MM.1S (cell line): ENCODE measurements around the gene IL4.

Experiments
- DNase-seq: peaks from one replicate; pipeline ENCODE4 v3.0.0-alpha.2; 2015
- H2AFZ ChIP-seq: fragments of 300-600 bp; sonication (generic); 2 replicates; pipeline ENCODE4 v1.6.0; 2016; ENCODE audit warnings: antibody characterized with exemption, low read length
- H3F3A ChIP-seq: fragments of 300-600 bp; sonication (generic); 2 replicates; pipeline ENCODE4 v1.6.1; 2016; ENCODE audit warnings: mild to moderate bottlenecking, antibody characterized with exemption, low read length, moderate library complexity, mixed read lengths; ENCODE audit not compliant: insufficient read depth
- H3K27ac ChIP-seq: fragments of 300-600 bp; sonication (generic); 2 replicates; pipeline ENCODE4 v1.5.1; 2016; ENCODE audit warnings: mild to moderate bottlenecking, low read length
- H3K27me3 ChIP-seq: fragments of 300-600 bp; sonication (generic); replicated peaks from 2 replicates; pipeline ENCODE4 v1.6.0; 2016; ENCODE audit warnings: low read length; ENCODE audit not compliant: insufficient read depth
- H3K36me3 ChIP-seq: fragments of 300-600 bp; sonication (generic); replicated peaks from 2 replicates; pipeline ENCODE4 v1.6.1; 2016; ENCODE audit warnings: mild to moderate bottlenecking, low read length, mixed read lengths; ENCODE audit not compliant: insufficient read depth
- H3K4me1 ChIP-seq: fragments of 300-600 bp; sonication (generic); 2 replicates; pipeline ENCODE4 v1.6.1; 2016; ENCODE audit warnings: low read length, mixed read lengths
- H3K4me2 ChIP-seq: fragments of 300-600 bp; sonication (generic); 2 replicates; pipeline ENCODE4 v1.6.0; 2016; ENCODE audit warnings: low read depth, low read length
- H3K4me3 ChIP-seq: fragments of 300-600 bp; sonication (generic); 2 replicates; pipeline ENCODE4 v1.5.1; 2016; ENCODE audit warnings: low read length, mixed read lengths
- H3K79me2 ChIP-seq: fragments of 300-600 bp; sonication (generic); 2 replicates; pipeline ENCODE4 v1.6.1; 2016; ENCODE audit warnings: mixed run types, low read length, mixed read lengths
- H3K9ac ChIP-seq: fragments of 300-600 bp; sonication (generic); 2 replicates; pipeline ENCODE4 v1.6.1; 2016; ENCODE audit warnings: low read length, mixed read lengths
- H3K9me2 ChIP-seq: fragments of 300-600 bp; sonication (generic); replicated peaks from 2 replicates; pipeline ENCODE4 v1.6.1; 2016; ENCODE audit warnings: mild to moderate bottlenecking, low read length, mixed read lengths; ENCODE audit not compliant: insufficient read depth
- H3K9me3 ChIP-seq: fragments of 300-600 bp; sonication (generic); replicated peaks from 2 replicates; pipeline ENCODE4 v1.6.1; 2016; ENCODE audit warnings: mild to moderate bottlenecking, low read length, mixed read lengths; ENCODE audit not compliant: insufficient read depth
- H4K20me1 ChIP-seq: fragments of 300-600 bp; sonication (generic); 2 replicates; pipeline ENCODE4 v1.6.1; 2016; ENCODE audit warnings: mild to moderate bottlenecking, low read length, moderate library complexity, mixed read lengths; ENCODE audit not compliant: insufficient read depth
- CTCF ChIP-seq: fragments of 300-600 bp; sonication (generic); IDR thresholded peaks from 2 replicates; pipeline ENCODE4 v1.5.1; 2016; ENCODE audit warnings: antibody characterized with exemption, low read length, mixed read lengths
- EZH2 ChIP-seq: fragments of 300-600 bp; sonication (generic); optimal IDR thresholded peaks from 2 replicates; pipeline ENCODE3; 2017; ENCODE audit warnings: low read depth, mild to moderate bottlenecking, antibody characterized with exemption, low read length, mixed read lengths
- EZH2phosphoT487 ChIP-seq: fragments of 300-600 bp; sonication (generic); IDR thresholded peaks from 2 replicates; pipeline ENCODE4 v1.6.1; 2018; ENCODE audit warnings: antibody characterized with exemption, low read length

Gene IL4

DNA sequence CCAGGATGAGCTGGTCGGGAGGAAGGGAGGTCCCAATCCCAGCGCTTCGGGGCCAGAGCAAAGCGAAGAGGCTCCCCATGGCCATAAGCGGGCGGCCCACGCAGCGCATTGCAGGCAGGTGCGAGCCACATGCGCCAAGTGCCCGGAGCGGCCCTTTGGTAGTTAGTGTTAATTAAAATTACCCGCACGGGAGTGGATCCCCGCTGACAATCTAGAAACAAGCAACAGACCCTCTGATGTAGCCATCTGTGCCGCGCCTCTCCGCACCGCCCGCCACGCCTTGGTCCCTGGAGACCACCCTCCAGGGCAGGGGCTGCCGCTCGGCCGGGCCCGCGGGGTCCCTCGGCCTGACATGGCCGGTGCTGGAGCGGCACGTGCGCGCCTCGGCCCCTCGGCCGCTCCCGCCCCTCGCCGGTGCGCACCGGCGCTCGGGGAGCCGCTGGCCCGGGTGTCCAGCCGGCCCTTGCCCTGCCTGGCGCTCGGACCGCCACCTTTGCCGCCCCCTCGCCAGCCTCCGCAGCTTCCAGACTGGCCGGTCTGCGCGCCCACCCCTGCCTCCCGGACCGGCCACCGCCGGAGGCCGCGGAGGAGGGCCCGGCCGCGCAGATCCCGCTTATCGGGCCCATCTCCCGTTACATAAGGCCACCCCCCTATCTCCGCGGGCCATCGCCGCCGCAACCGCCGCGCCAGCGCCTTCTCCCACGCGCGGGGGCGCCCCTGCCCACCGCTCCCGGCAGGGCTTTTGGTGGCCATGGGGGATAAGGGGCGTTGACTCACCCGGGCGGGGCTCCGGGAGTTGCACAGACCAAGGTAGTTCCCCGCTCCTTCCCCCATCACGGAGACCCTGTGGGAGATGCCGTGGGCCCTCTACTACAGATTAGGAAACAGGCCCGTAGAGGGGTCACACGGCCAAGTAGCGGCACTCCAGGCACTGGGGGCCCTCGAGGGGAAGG lies 17.7 kb upstream of the IL4 start:
- Histone ChIP-seq H3F3A (no peaks in the 10 kb centered on the region), H2AFZ (no peak overlapping the region), H3K36me3 (no peaks in the 10 kb centered on the region), H3K9ac (no peak overlapping the region), H3K79me2 (no peaks in the 10 kb centered on the region), H3K4me3 (no peak overlapping the region), H3K9me2 (no peaks in the 10 kb centered on the region), H3K4me2 (no peak overlapping the region), H4K20me1 (no peaks in the 10 kb centered on the region), H3K27me3 (no peaks in the 10 kb centered on the region), H3K9me3 (no peaks in the 10 kb centered on the region), H3K4me1 (no peaks in the 10 kb centered on the region), H3K27ac (no peak overlapping the region)
- DNase-seq, result no peak
- TF ChIP-seq CTCF, result no peak
- no peak for TF ChIP-seq EZH2
- TF ChIP-seq EZH2phosphoT487, result no peak

DNA sequence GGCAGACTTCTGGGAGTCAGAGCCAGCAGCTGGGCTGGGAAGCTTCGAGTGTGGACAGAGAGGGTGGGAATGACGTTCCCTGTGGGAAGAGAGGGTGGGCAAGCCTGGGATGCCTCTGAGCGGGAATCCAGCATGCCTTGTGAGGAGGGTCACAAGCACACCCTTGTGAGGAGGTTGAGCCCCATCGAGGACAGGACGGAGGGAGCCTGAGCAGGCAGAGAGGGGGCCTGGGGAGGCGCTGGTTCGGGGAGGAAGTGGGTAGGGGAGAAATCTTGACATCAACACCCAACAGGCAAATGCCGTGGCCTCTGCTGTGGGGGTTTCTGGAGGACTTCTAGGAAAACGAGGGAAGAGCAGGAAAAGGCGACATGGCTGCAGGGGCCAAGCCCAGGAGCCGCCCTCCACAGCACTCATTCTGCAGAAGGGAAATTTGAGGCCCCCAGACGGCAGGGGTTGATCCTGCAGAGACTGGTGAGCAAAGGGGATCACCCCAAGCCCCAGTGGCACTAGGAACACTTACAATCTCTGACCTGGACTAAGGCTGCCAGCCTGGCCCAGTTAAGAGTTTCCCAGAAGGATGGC lies 16.9 kb upstream of the IL4 start:
- Histone ChIP-seq H3K4me3 (no peak overlapping the region), H3K9me3 (no peaks in the 10 kb centered on the region), H3K9ac (no peak overlapping the region), H3K4me1 (no peaks in the 10 kb centered on the region), H3F3A (no peaks in the 10 kb centered on the region), H3K9me2 (no peaks in the 10 kb centered on the region), H4K20me1 (no peaks in the 10 kb centered on the region), H3K36me3 (no peaks in the 10 kb centered on the region), H3K79me2 (no peaks in the 10 kb centered on the region), H3K27ac (no peak overlapping the region), H3K27me3 (no peaks in the 10 kb centered on the region), H3K4me2 (no peak overlapping the region), H2AFZ (no peak overlapping the region)
- no peak for DNase-seq
- TF ChIP-seq EZH2phosphoT487, result no peak
- TF ChIP-seq EZH2, result no peak
- no peak for TF ChIP-seq CTCF

DNA sequence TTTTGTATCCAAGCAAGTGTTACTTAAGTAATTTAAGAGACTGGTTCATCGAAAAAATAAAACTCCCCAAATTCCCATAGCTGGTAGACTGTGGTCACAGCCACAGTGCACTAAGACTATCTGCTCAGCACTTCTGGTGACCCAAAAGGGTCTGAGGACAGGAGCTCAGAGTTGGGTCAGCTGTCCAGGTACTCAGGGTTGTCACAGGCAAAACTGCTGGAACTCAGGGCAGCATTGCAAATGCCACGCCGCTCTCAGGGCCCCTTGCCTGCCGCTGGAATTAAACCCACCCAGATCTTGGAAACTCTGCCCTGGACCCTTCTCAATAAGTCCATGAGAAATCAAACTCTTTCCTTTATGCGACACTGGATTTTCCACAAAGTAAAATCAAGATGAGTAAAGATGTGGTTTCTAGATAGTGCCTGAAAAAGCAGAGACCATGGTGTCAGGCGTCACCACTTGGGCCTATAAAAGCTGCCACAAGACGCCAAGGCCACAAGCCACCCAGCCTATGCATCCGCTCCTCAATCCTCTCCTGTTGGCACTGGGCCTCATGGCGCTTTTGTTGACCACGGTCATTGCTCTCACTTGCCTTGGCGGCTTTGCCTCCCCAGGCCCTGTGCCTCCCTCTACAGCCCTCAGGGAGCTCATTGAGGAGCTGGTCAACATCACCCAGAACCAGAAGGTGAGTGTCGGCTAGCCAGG lies 16.0 kb upstream of the IL4 start, which contains the start of gene IL13:
Gene IL13 (plus strand): TSS at position 498 of the 705 bp plus-strand sequence. CDS start 14 bp downstream, at position 512.
- no peak within 1 kb of the TSS for H3K9ac ChIP-seq
- no peak within 1 kb of the TSS for H2AFZ ChIP-seq
- H3K27me3 ChIP-seq, result no peaks in the 10 kb centered on the region
- TF ChIP-seq CTCF (no peak), EZH2 (no peak), EZH2phosphoT487 (no peak)
- H3K27ac ChIP-seq, result no peak within 1 kb of the TSS
- H3K9me3 ChIP-seq, result no peaks in the 10 kb centered on the region
- no peaks in the 10 kb centered on the region for H3K36me3 ChIP-seq
- H3K4me2 ChIP-seq, result no peak within 1 kb of the TSS
- DNase-seq, result no peak
- H3F3A ChIP-seq, result no peaks in the 10 kb centered on the region
- no peaks in the 10 kb centered on the region for H3K4me1 ChIP-seq
- H4K20me1 ChIP-seq, result no peaks in the 10 kb centered on the region
- no peak within 1 kb of the TSS for H3K4me3 ChIP-seq
- no peaks in the 10 kb centered on the region for H3K9me2 ChIP-seq
- H3K79me2 ChIP-seq, result no peaks in the 10 kb centered on the region
